ENCODE data around the gene GPR155.

The GPR155 gene

DNA sequence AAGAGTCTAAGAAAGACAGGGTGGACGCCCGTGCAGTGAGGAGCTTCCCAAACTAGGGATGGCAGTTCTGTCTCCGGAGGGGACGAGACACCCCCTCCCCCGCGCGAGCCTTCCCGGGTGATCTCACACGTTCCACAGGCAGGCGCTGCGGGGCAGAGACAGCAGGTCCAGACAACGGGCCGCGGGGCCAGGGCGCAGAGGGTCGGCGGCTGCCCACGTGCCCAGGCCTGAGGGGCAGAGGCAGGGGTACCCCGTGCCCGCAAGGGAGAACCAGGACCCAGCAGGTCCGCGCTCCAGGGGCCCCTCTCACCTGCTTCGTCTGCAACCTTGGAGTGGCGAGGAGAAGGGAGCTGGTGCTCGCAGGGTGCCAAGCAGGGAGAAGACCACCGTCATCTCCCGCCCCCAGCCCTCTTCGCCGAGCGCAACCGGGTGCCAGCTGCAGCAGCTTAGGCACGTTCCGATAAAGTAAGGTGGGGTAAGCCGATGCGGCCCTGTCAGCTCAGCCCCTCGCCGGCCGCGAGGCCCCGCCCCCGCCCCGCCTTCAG is at the start of gene GPR155:
Gene GPR155 (minus strand): TSS at position 467 of the 545 bp plus-strand sequence. CDS start 5,073 bp downstream, outside the sequence.
- peak within 1 kb of the TSS; percentile 75 to 99 for H3K4me3 ChIP-seq (ENCODE audit: low read depth in 1 of 2, low read length in 2 of 2)
- H3K27ac ChIP-seq (ENCODE audit: low read depth, low read length), result peak within 1 kb of the TSS; percentile 91
- no peaks in the 10 kb centered on the region for H3K36me3 ChIP-seq (ENCODE audit: insufficient read depth, low read length)
- peaks cover 16% of the 10 kb centered on the region for H3K4me1 ChIP-seq (ENCODE audit: insufficient read depth, low read length)
- peak within 1 kb of the TSS; percentile 55 for H3K9ac ChIP-seq (ENCODE audit: low read length)
- H3K9me3 ChIP-seq (ENCODE audit: low read length), result no peaks in the 10 kb centered on the region
- no peaks in the 10 kb centered on the region for H3K27me3 ChIP-seq (ENCODE audit: control insufficient read depth in 1 of 2, insufficient read depth in 2 of 2, low read length in 2 of 2)

- no peaks in the 10 kb centered on the region for H3K9me3 ChIP-seq (ENCODE audit: low read length)
- H3K4me3 ChIP-seq (ENCODE audit: low read depth in 1 of 2, low read length in 2 of 2), result no peak overlapping the region
- no peaks in the 10 kb centered on the region for H3K27me3 ChIP-seq (ENCODE audit: control insufficient read depth in 1 of 2, insufficient read depth in 2 of 2, low read length in 2 of 2)
- H3K27ac ChIP-seq (ENCODE audit: low read depth, low read length), result no peak overlapping the region
- H3K36me3 ChIP-seq (ENCODE audit: insufficient read depth, low read length), result no peaks in the 10 kb centered on the region
- no peaks in the 10 kb centered on the region for H3K4me1 ChIP-seq (ENCODE audit: insufficient read depth, low read length)
- H3K9ac ChIP-seq (ENCODE audit: low read length), result no peak overlapping the region
Measured at GRCh38 chr2:174535757-174536703, 49.2 kb upstream of the GPR155 start.

GRCh38 chr2:174535083-174535482 is 48.3 kb upstream of the GPR155 start:
- no peak overlapping the region for H3K27ac ChIP-seq (ENCODE audit: low read depth, low read length)
- no peak overlapping the region for H3K9ac ChIP-seq (ENCODE audit: low read length)
- no peak overlapping the region for H3K4me3 ChIP-seq (ENCODE audit: low read depth in 1 of 2, low read length in 2 of 2)
- no peaks in the 10 kb centered on the region for H3K27me3 ChIP-seq (ENCODE audit: control insufficient read depth in 1 of 2, insufficient read depth in 2 of 2, low read length in 2 of 2)
- no peaks in the 10 kb centered on the region for H3K4me1 ChIP-seq (ENCODE audit: insufficient read depth, low read length)
- H3K36me3 ChIP-seq (ENCODE audit: insufficient read depth, low read length), result no peaks in the 10 kb centered on the region
- H3K9me3 ChIP-seq (ENCODE audit: low read length), result no peaks in the 10 kb centered on the region

DNA sequence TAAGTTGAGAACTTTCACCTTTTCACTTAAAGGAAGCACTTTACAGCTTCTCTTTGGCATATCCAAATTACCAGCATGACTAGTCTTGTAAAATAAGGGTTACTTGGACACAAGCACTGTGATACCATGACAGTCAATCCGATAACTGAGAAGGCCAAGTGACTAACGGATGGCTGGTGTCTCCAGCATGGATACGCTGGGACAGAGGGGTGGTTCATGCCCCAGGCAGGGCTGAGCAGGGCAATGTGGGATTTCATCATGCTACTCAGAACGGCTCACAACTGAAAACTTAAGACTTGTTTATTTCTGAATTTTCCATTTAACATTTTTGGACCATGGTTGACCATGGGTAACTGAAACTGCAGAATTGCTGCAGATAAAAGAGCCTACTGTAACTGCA is 43.1 kb upstream of the GPR155 start:
- H3K36me3 ChIP-seq (ENCODE audit: insufficient read depth, low read length), result no peaks in the 10 kb centered on the region
- H3K9ac ChIP-seq (ENCODE audit: low read length), result no peak overlapping the region
- H3K4me3 ChIP-seq (ENCODE audit: low read depth in 1 of 2, low read length in 2 of 2), result no peak overlapping the region
- no peaks in the 10 kb centered on the region for H3K4me1 ChIP-seq (ENCODE audit: insufficient read depth, low read length)
- no peaks in the 10 kb centered on the region for H3K27me3 ChIP-seq (ENCODE audit: control insufficient read depth in 1 of 2, insufficient read depth in 2 of 2, low read length in 2 of 2)
- H3K9me3 ChIP-seq (ENCODE audit: low read length), result no peaks in the 10 kb centered on the region
- H3K27ac ChIP-seq (ENCODE audit: low read depth, low read length), result no peak overlapping the region

DNA sequence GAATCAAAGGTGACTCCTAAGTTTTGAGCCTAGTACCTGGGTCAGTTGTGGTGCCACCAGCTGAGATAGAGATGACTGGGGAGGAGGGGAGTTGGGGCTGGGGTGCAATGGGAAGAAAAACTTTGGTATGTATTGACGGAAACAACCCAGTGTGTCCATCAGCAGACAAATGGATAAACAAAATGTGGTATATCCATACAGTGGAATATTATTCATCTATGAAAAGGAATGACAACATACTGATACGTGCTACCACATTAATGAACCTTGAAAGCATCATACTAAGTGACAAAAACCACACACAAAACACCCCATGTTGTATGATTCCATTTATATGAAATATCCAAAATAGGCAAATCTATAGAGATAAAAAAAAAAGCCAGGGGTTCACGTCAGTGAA is 41.1 kb upstream of the GPR155 start:
- Histone ChIP-seq H3K27me3 (ENCODE audit: control insufficient read depth in 1 of 2, insufficient read depth in 2 of 2, low read length in 2 of 2) (no peaks in the 10 kb centered on the region), H3K36me3 (ENCODE audit: insufficient read depth, low read length) (no peaks in the 10 kb centered on the region), H3K9me3 (ENCODE audit: low read length) (no peaks in the 10 kb centered on the region), H3K4me1 (ENCODE audit: insufficient read depth, low read length) (no peaks in the 10 kb centered on the region), H3K27ac (ENCODE audit: low read depth, low read length) (no peak overlapping the region), H3K9ac (ENCODE audit: low read length) (no peak overlapping the region), H3K4me3 (ENCODE audit: low read depth in 1 of 2, low read length in 2 of 2) (no peak overlapping the region)

DNA sequence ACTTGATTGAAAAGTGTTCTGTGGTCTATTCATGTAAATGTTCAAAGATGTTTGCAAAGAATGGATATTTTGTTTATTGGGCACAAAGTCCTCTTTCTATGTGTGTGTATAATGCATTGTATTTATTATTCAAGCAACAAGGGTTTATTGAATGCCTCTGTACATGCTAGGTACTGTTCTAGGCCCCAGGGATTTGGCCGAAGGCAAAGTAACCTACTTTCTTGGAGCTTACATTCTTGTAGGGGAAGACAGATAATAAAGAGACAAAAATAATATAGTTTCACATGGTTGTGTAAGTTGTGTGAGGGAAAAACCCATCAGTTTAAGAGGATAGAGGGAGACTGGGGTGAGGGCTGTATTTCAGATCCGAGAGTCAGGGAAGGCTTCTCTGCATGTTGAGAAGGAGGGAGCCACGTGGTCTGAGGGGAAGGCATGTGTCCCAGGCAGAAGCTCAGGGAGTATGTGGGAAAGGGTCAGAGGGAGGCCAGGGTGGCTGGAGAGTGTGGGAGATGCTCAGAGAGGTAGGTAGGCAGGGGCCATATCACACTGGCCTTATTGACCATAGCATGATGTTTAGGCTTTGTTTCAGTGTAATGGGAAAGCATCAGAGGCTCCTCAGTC is 40.4 kb upstream of the GPR155 start:
- no peak overlapping the region for H3K27ac ChIP-seq (ENCODE audit: low read depth, low read length)

DNA sequence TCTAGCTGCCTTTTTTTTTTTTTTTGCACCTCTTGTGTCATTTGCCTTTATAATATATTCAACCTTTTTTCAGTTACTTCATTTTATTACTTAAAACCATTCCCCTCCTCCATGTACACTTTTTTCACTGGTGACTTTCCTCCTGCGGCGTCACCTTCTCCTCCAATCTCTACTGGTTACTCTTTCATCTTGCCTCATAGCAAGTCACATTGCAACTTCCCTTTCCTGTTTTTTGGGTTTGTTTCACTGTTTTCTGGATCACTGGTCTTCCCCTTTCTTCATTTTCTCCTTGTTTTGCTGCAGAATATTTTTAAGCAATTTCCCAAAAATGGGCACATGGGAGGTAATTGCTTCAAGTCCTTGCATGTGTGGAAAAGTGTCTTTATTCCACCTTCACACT is 37.7 kb upstream of the GPR155 start:
- Histone ChIP-seq H3K27me3 (ENCODE audit: control insufficient read depth in 1 of 2, insufficient read depth in 2 of 2, low read length in 2 of 2) (no peaks in the 10 kb centered on the region), H3K9me3 (ENCODE audit: low read length) (no peaks in the 10 kb centered on the region), H3K4me1 (ENCODE audit: insufficient read depth, low read length) (no peaks in the 10 kb centered on the region), H3K9ac (ENCODE audit: low read length) (no peak overlapping the region), H3K36me3 (ENCODE audit: insufficient read depth, low read length) (no peaks in the 10 kb centered on the region), H3K4me3 (ENCODE audit: low read depth in 1 of 2, low read length in 2 of 2) (no peak overlapping the region), H3K27ac (ENCODE audit: low read depth, low read length) (no peak overlapping the region)

More for the DNA sequence above, 40.4 kb upstream of the GPR155 start:
- no peaks in the 10 kb centered on the region for H3K4me1 ChIP-seq (ENCODE audit: insufficient read depth, low read length)
- H3K27me3 ChIP-seq (ENCODE audit: control insufficient read depth in 1 of 2, insufficient read depth in 2 of 2, low read length in 2 of 2), result no peaks in the 10 kb centered on the region
- no peak overlapping the region for H3K9ac ChIP-seq (ENCODE audit: low read length)
- H3K4me3 ChIP-seq (ENCODE audit: low read depth in 1 of 2, low read length in 2 of 2), result no peak overlapping the region
- no peaks in the 10 kb centered on the region for H3K9me3 ChIP-seq (ENCODE audit: low read length)
- H3K36me3 ChIP-seq (ENCODE audit: insufficient read depth, low read length), result no peaks in the 10 kb centered on the region

DNA sequence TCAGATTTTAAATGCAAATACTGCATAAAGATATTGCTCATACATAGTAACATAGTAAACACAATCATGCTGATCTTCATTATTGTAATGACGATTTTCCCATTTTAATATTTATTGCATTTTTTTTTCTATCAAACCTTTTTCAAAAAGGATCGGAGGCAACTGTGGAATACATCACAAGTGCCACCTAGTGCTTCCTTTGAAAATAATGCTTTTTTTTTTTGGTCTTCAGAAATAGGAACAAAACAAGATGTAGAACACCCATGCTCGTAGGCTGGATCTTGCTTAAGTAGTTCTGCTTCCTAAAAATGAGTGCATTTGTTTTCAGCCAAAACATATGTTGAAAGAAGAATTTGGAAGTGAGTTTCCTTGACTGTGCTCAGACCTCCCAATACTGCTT is 35.7 kb upstream of the GPR155 start:
- Histone ChIP-seq H3K9me3 (ENCODE audit: low read length) (no peaks in the 10 kb centered on the region), H3K4me1 (ENCODE audit: insufficient read depth, low read length) (no peaks in the 10 kb centered on the region), H3K9ac (ENCODE audit: low read length) (no peak overlapping the region), H3K27me3 (ENCODE audit: control insufficient read depth in 1 of 2, insufficient read depth in 2 of 2, low read length in 2 of 2) (no peaks in the 10 kb centered on the region), H3K27ac (ENCODE audit: low read depth, low read length) (no peak overlapping the region), H3K36me3 (ENCODE audit: insufficient read depth, low read length) (no peaks in the 10 kb centered on the region), H3K4me3 (ENCODE audit: low read depth in 1 of 2, low read length in 2 of 2) (no peak overlapping the region)

- Histone ChIP-seq H3K27ac (ENCODE audit: low read depth, low read length) (no peak overlapping the region), H3K9me3 (ENCODE audit: low read length) (no peaks in the 10 kb centered on the region), H3K4me1 (ENCODE audit: insufficient read depth, low read length) (no peaks in the 10 kb centered on the region), H3K27me3 (ENCODE audit: control insufficient read depth in 1 of 2, insufficient read depth in 2 of 2, low read length in 2 of 2) (no peaks in the 10 kb centered on the region), H3K36me3 (ENCODE audit: insufficient read depth, low read length) (no peaks in the 10 kb centered on the region), H3K4me3 (ENCODE audit: low read depth in 1 of 2, low read length in 2 of 2) (no peak overlapping the region), H3K9ac (ENCODE audit: low read length) (no peak overlapping the region)
Measured at GRCh38 chr2:174518395-174518794, 31.6 kb upstream of the GPR155 start.

DNA sequence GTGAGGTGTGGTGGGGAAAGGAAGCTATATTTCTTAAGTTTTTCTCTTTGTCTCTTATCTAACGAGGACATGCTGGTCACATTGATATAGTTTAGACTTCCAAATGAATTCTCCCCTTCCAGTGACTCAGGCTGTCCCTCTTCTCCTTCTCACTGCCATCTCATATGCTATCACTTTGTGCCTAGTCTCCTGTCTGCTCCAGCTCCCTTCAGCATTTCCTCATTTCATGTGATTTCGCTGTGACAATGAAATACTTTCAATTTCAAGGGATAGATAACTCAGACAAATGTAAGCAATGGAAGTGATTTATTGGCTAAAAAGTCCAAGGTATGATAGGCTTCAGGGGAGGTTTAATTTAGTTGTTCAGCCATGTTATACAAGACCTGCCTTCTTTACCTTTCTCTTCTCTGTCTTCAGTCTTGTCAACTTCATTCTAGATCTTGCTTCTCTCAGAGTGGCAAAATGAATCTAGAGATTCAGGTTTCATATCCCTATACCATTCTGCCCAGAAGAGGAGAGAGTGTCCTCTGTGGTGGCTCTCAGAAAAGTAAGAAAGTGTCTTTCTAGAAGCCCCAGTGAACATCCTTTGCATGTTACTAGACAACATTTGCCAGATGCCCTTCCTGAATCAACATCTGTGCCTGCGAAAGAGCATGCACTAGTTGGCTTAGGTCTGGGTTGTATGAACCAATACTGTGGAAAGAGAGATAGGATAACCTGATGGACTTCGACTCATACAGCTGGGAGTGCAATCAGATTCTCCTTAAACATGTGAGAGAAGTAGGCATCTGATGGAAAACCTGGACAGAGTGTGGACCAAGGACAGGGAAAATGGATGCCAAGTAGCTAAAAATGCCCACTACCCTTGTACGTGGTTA is 29.9 kb upstream of the GPR155 start:
- H3K4me1 ChIP-seq (ENCODE audit: insufficient read depth, low read length), result no peaks in the 10 kb centered on the region
- no peak overlapping the region for H3K4me3 ChIP-seq (ENCODE audit: low read depth in 1 of 2, low read length in 2 of 2)
- no peak overlapping the region for H3K27ac ChIP-seq (ENCODE audit: low read depth, low read length)
- no peaks in the 10 kb centered on the region for H3K27me3 ChIP-seq (ENCODE audit: control insufficient read depth in 1 of 2, insufficient read depth in 2 of 2, low read length in 2 of 2)
- no peaks in the 10 kb centered on the region for H3K9me3 ChIP-seq (ENCODE audit: low read length)
- no peaks in the 10 kb centered on the region for H3K36me3 ChIP-seq (ENCODE audit: insufficient read depth, low read length)
- no peak overlapping the region for H3K9ac ChIP-seq (ENCODE audit: low read length)

DNA sequence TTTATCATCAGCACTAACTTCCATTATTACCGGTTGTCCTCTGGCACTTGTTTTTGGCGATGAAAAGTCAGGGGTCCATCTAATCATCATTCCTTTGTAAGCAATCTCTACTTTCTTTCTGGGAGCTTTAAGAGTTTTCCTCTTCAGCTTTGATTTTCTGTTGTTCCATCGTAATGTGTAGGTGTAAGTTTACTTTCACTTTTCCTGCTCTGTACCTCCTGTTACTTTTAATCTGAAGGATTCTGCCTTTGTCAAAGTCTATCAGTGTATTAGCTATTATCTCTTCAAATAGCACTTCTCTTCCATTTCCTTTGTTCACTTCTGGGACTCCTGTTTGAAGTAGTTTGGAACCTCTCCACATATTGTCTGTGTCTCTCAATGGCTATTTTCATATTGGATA is 25.5 kb upstream of the GPR155 start:
- Histone ChIP-seq H3K36me3 (ENCODE audit: insufficient read depth, low read length) (no peaks in the 10 kb centered on the region), H3K27me3 (ENCODE audit: control insufficient read depth in 1 of 2, insufficient read depth in 2 of 2, low read length in 2 of 2) (no peaks in the 10 kb centered on the region), H3K27ac (ENCODE audit: low read depth, low read length) (no peak overlapping the region), H3K4me3 (ENCODE audit: low read depth in 1 of 2, low read length in 2 of 2) (no peak overlapping the region), H3K4me1 (ENCODE audit: insufficient read depth, low read length) (no peaks in the 10 kb centered on the region), H3K9me3 (ENCODE audit: low read length) (no peaks in the 10 kb centered on the region), H3K9ac (ENCODE audit: low read length) (no peak overlapping the region)
